Activated CD4-positive, alpha-beta T cell treated with anti-CD3 and anti-CD28 coated beads, Interleukin-2, amount 50 U/mL, for 48 hours (primary cell): ENCODE data around the gene KRT36.

Experiments
- DNase-seq, 2 experiments: peaks; one replicate each; pipeline ENCODE4 v3.0.0-alpha.2; 2020

The KRT36 gene

DNA sequence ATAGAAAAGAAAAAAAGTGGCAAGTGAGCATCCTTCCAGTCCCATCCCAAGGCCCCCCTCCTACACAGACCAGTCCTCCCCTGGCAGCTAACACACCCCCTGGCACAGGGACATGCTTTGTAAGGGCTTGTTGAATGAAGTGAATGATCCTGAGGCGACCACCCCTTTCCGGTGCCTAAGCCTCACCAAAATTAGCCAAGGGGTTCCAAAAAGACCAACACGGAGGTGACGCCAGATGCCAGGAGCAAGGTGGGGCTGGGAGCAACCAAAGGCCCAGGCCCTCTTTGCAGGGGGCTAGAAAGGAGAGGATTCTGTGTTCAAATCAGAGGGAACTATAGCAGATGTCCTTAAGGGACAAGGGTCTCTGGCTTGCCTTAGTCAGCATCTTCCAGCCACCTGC, 14.3 kb downstream of the KRT36 start:
- no peak for DNase-seq

DNA sequence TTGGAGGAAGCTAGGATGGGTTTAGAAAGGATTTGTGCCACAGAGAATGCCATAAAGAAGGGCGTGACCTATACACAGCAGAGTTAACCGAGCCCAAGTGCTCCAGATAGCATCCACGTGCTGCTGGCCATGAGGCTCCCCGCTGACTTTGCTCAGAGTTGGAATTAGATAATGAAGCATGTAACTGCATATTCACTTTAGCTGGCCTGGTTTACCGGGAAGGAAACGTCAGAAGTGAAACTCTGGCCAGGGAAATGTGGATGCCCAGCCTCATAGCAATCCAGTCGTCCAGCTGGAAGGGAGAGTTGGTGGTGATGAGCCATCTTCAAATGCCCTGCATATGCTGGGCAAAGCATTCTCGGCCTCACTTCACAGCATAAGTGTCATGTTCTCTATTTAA, 14.8 kb downstream of the KRT36 start:
- no peak for DNase-seq

DNA sequence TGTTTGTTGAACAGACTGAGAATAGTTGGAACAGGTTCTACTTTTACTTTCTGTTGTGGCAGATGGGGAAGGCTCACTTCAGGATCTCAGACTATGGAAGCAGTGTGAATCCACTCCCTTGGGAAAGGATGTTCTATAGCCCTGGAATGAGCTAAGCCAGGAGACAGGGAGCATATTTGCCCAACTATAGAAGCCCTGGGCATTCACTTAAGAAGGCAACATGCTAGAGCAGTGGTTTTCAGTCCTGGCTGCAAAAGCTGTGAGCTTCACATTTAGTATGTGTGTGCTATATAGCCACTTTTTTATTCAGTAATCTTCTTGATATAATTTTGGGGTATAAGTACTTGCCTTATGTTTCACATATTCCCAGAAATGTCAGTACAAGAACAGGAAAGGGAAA, 21.4 kb downstream of the KRT36 start:
- no peak for DNase-seq

DNA sequence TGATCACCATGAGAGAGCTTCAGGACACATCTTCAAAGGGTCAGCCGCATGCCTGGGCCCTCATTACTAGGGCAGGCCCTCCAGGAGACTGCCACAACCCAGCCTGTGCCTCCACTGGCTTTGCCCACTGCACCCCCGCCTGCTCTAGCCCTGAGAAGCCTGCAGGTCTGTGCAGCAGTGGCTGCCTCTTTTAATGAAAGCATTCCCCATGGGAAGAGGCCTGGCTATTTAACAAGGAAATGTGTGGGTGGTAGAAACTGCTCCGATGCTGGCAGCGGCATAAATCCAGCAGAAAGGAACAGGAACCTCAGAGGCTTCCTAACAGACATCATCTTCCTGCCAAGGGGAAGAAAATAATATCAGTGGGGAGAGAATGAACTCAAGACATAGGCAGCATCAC, 22.1 kb downstream of the KRT36 start:
- no peak for DNase-seq

DNA sequence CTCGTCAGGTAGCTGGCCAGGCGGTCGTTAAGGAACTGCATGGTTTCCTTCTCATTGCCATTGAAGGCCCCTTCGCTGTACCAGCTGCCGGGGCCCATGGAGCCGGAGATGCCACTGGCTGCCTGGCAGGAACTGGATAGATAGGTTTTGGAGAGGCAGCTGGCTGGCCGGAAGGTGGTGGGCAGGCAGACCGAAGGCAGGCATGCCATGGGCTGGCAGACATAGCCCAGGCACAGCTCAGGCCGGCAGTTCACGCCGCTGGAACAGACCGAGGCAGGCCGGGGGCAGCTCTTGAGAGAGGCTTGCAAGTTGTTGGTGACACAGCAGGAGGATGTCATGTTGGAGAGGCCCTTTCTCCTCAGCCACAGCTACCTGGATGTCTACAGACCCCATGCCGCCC, 22.7 kb downstream of the KRT36 start, which contains the start of gene KRT32:
Gene KRT32, minus strand, starts transcription at position 399 of the 400 bp plus-strand sequence. Its CDS starts 61 bp downstream, at position 338.
- no peak for DNase-seq

DNA sequence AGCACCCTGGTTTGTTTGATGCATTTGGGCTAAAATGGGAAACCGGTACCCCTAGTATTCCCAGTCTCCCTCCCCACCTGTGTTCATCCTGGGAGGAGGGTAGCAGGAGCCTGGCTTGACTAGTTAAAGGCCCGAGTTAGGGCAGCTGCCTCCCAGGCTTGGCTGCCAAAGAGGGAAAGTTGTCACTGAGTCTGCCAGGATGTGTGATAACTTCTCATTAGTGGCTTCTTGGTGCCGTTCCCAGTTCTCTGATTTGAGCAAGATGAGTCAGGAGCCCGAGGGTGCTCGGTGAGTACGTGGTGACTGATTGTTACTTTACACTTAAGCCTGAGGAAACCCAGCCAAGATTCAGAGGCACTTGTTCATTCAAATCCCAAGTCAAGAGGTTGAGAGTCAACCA, 25.0 kb downstream of the KRT36 start:
- no peak for DNase-seq

DNA sequence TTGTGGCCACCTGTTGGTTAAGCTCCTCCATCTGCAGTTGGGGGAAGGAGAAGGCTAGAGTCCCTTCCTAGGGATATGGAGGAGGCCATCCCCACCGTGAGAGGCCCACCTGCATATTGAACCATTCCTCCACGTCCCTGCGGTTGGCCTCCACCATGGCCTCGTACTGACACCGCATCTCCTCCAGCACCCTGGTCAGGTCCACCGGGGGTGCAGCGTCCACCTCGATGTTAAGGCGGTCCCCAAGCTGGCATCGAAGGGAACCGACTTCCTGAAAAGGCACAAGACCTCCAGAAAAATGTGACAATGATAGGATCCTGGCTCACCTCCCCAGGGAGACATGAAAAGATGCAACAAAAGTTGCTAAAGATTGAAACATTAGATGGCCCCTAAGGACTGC, 25.5 kb downstream of the KRT36 start:
- no peak for DNase-seq

DNA sequence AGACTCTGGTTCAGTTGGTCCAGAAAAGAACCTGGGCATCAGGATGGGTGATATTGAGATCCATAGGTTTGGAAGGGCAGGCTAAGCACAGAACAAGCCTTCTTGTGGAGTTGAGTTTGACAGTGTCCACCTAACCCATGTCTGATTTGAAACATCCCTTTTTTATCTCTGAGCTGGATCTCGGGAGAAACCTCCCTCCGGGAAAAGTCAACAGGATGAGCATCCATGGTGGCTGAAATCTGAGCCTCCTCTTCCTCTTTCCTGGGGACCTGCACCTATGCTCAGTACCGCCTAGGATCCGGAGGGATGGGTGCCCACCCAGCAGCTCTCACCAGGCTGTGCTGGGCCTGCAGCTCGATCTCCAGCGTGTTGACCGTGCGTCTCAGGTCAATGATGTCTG, 26.0 kb downstream of the KRT36 start:
- no peak for DNase-seq

DNA sequence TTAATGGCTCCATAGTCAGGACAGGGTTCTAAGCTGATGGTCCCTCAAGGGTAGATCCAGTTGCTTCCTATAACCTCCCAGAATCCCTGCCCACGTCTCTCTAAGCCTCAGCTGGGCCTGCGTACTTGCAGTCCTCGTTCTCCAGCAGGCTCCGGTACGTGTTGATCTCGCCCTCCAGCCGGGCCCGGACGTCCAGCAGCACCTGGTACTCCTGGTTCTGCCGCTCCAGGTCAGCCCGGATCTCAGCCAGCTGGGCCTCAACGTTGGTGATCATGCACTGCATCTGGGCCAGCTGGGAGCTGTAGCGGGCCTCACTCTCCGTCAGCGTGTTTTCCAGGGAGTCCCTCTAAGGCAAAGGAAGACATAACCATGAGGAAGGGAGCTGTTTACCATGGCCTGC, 27.0 kb downstream of the KRT36 start:
- no peak for DNase-seq

DNA sequence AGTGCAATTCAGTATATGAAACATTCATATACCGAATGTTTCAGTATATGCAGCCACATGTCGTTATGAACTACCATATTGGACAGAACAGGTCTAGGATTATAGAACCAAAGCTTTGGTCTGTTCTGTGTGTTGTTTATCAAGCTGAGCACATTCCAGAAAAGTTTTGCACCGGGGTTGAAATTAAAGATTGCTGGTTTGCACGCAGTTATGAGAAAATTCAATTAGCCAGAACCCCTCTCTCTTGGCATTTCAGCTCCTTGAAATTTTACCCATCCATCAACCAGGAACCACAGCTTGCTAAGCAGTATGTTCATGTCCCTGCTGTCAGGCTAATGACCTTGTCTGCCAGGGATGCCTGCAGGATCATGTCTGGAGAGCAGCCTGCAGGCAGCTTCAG, 32.0 kb downstream of the KRT36 start:
- DNase-seq = no peak

DNA sequence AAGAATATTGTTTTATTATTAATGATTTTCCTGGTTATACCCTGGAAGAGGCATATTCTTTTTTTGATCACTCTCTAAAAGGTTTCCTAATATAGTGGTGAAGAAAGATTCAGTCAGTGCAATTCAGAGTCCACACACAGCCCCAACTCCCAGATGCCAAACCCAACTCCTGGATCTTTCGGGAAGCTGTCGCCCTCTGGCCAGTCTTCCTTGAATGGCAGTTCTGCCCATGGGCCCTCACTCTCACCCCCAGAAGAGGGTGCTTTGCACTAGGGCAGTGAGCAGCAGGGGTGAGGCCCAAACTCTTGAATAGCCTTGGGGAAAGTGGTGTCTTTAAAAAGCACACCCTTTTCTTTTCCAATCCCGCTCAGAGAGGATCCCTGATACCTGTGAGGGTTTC, 33.5 kb downstream of the KRT36 start:
- no peak for DNase-seq

DNA sequence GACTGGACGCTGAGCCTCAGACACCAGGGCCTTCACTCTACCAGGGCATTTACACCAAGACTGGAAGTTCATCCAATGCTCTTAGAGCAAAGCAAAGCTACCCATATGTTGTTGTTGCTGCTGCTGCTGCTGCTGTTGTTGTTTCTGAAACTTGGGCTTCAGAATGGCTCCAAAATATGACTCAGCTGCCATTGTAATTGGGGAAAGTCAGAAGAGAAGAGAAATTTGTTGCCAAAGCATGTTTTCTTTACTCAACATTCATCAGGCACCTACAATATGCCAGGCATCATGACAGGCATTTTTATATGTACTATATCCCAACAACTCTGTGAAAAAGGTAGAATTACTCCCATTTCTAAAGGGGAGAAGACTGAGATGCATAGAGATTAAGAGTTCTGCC, 34.5 kb downstream of the KRT36 start:
- DNase-seq = no peak

DNA sequence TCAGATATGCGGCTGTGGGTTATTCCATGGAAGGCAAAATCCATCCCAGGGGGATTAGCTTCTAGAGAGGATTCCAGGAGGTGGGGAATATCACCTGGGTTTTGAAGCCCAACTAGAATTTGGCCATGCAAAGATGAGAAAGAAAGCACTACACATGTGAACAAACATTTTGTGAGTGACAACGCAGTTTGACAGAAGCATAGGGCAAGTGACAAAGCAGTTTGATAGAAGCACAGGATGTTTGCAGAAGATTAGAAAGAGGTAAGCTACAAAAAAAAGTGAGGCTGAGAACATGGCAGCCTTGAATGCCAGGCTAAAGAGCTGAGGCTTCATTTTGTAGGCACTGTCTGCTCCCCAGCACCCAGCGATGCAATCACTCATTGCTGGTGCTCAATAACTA, 36.6 kb downstream of the KRT36 start:
- DNase-seq = no peak

DNA sequence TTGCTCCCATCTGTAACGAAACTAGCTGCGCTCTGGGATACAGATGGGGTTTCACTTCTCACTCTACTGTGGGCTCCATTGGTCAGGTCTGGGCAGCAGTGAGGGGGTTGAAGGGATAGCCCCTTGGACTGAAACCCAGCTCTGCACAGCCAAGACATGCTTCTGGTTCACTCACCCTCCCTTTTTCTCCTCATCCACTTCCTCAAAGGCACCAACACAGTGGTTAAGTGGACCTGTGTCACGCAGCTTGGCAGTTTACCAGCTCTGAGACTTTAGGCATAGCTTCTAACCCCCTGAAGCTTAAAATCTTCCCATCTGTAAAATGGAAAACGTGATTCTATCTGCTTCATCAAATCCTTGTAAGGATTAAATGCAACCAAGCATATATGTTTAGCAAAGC, 37.4 kb downstream of the KRT36 start:
- DNase-seq = no peak

DNA sequence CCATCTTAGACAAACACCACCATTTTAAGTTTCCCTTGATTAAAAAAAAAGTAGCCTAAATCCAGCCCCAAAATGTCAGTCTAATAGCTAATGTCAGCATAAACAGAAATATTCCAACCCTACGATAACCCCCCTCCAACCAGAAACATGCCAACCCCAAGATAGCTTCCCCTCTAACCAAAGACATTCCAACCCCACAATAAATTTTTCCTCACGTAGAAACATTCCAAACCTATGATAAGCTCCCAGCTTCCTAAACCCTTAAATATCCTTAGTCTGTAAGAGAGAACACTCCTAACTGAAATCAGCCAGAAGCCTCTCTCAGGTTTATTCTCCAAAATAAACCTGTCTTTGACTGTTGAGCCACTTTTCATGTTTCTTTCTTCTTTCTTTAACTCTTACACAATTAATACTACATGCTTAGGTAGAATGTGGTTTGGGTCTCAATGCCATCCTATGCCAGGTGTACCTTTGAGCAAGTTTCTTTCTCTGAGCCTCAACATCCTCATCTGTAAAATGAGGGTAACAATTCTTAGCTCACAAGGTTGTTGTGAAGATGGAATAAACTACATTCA, 38.5 kb downstream of the KRT36 start:
- no peak for DNase-seq

DNA sequence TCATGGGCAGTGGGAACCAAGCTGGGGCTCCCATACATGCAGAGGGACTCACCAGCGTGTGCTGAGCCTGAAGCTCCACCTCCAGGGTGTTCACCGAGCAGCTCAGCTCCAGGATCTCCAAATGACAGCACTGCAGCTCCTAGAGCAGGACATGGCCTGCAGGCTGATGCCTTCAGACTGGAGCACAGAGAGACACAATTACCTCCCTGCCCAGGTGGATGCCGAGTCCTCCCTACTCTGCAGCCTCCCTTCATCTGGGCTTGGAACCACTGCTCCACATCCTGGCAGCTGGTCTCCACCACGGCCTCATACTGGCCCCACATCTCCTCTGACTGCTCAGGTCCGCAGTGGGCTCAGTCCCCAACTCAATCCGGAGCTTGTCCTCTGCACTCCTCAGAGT, 40.7 kb downstream of the KRT36 start:
- DNase-seq = no peak

DNA sequence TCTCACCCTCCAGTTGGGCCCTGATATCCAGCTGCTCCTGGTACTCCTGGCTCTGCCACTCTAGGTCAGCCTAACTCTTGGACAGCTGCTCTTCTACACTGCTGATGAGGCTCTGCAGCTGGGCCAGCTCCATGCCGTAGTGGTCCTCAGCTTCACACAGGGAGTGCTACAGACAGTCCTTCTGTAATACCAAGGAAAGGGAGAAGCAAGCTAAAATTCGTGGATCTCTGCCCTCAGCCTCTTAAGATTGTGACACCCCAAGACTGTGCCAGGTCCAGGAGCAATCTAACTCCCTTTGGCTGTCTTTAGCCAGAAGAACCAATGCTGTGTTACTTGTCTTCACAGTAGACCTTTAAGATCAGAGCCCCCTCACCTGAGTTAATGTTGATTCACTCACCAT, 41.2 kb downstream of the KRT36 start:
- no peak for DNase-seq

DNA sequence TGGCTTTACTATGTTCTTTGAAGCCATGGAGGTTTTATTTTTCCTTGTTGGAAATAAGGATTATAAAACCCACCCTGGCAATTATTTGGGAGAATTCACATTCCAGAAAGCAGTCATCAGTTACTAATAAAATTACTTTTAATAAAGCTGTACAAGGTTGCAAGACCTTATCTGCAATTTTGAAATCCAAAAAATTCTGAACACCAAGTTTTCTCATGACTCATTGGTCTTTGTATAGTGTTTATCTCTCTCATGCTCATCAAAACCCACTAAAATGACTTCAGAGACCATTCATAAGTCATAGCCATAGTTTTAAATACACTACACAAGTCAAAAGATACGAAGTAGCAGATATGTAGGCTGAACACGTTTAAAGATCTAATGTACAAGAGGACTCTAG, 42.9 kb downstream of the KRT36 start:
- DNase-seq = no peak

DNA sequence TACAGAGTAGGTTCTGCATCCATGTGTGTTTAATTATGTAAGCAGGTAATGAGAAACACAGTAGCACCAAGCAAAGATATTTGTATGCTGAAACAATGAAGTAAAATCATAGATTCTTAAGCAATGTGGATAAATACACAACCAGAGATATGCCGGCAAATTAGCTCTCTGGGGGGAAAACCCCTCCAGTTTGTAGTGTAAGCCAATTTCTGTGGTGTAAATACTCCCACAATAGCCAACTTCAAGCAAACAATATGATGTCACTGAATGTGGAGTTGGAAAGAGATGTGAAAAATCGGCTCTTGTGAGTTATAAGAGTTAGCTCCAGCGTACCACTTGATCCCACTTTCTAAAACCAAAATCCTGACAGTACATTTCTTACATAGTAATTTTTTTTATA, 45.1 kb downstream of the KRT36 start:
- no peak for DNase-seq

DNA sequence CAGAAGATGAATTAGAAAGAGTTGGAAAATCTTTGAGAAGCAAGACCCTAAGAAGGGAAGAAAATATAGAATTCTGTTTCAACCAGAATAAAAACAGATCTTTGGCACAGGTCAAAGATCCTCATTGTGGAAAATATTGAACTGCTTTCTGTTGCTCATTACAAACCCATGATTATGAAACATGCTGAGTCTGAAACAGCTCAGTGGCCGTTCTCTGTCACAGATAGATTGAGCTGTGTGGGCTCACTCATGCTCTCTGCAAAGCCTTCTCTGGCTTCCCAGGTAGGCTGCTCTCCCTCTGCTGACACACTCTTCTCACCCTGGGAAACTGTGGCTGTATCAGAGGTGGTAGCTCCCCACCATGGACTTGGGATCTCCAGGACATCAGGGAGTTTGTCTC, 45.5 kb downstream of the KRT36 start:
- DNase-seq = no peak

DNA sequence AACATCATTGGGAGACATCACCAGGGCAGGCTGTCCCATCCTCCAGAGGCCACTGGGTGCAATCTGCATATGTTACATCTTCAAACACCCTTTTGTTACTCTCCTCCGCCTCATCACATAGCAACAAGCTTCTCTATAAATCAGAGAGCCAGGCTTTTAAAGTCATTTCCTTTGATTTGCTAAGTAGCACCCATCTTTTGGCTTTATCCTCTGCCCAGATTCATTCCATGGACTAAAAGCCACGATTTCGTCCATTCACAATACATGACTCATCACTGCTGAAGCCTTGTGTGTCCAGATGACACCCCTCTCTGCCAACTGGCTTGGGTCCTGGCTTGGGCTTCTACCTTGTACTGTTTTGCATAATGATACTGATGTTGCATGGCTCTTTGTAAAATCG, 47.0 kb downstream of the KRT36 start:
- DNase-seq = no peak

DNA sequence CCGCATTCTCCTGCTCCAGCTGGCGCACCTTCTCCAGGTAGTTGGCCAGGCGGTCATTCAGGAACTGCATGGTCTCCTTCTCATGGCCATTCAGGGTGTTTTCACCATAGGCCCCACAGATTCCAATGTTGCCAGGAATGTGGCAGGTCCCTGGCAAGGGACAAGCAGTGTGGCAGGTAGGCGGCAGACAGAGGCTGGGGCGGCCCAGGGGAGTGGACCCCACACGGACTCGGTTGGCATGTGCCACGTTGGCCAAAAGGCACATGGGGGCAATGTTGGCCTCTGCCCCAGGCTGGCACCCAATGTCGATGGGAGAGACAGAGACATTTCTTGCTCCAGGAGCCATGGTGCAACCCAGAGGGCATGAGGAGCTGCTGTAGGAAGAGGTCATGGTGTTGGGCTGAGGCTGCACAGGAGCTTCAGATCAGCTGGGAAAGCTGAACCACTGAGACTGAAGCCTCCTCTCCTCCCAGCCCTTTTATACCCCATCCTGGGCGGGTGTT, 49.1 kb downstream of the KRT36 start, which contains the start of gene KRT38:
Gene KRT38, minus strand, starts transcription at position 453 of the 503 bp plus-strand sequence. Its CDS starts 62 bp downstream, at position 391.
- DNase-seq = no peak

DNA sequence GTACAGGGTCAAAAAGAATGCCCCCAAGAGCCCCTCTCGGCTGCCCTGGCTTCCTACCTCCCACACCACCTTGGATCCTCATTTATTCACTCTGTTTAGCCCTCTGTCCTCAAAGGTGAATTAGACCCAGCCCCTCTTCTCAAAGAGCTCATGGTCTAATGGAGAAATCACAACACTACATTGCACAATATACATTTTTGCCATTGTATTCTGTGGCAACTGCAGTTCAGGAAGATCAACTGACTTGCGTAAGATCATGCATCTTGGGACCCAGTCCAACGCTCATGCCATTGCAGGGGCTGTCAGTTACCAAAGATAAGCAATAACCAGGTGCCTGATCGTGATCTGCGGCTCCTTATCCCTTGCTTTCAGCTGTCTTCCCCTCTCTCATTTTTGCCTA, 50.3 kb downstream of the KRT36 start:
- DNase-seq = no peak

DNA sequence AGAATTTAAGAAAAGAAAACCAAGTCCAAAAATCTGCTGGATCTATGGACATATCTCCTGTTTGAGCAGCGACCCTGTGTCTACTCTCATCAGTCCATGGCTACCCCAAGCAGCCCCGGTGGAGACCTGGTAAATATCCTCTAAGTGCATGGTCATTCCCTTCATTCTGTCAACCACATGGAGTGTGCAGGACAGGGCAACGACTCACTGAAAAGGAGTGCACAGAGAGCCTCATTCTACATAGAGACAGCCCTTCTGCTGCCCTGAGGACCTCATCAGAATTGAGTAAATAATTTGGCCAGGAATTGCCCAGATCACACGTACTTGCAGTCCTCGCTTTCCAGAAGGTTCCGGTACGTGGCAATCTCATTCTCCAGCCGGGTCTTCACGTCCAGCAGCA, 51.9 kb downstream of the KRT36 start:
- DNase-seq = no peak

DNA sequence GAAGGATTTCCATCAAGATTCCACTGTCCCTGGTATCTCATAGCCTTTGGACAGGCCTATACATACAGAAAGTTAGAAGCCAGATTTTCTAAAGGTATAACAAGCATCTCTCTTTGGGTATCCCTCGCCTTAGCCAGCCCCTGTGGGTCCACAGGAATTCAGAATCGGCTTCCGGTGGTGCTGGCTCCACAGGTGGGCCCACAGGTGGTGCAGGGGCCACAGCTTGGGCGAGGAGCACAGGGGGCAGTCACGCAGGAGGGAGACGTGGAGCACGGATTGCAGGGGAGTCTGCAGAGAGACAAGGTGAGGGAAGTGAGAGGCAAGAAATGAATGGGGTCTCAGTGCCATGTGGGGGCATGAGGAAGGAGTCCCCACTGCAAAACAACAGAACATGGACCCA, 52.5 kb downstream of the KRT36 start:
- no peak for DNase-seq
